ENCODE measurements around the gene TSPAN15. TPM values are rescaled to one million over a fixed set of nuclear protein-coding genes. Genes with fewer than 3 reads are reported as not detected.

TSPAN15 gene
- total RNA-seq, 2 experiments from 2014 or later, result 1.4 to 1.7 TPM

- ChIA-PET CTCF (no interaction called here), POLR2A (no interaction called here)
Measured at GRCh38 chr10:69554611-69555010, 103.3 kb downstream of the TSPAN15 start.

Other genes starting within 250 kb of the TSPAN15 start
- not detected for gene HKDC1, start 231.1 kb upstream of the TSPAN15 start, total RNA-seq
- 100 to 1,000 TPM; 238 TPM for gene HK1, start 173.0 kb upstream of the TSPAN15 start, total RNA-seq
- gene TACR2, start 34.5 kb upstream of the TSPAN15 start, total RNA-seq, result not detected
- not detected for gene NEUROG3, start 122.0 kb downstream of the TSPAN15 start, total RNA-seq
- gene FAM241B, start 178.8 kb downstream of the TSPAN15 start, total RNA-seq, result 10 to 100 TPM in 1 of 2 experiments, 1 to 10 TPM in 1; 9.6 to 11.2 TPM

Data from activated CD8-positive, alpha-beta memory T cell treated with anti-CD3 and anti-CD28 coated beads for 36 hours (primary cell).